Endothelial cell of umbilical vein (primary cell): Measurements from ENCODE around the gene ATOSB. TPM values are rescaled to one million over a fixed set of nuclear protein-coding genes. Genes with fewer than 3 reads are reported as not detected.

Experiments used
- BruUV-seq: library from RNA; stranded (reverse); fragments of 400-500 nt; replicated peaks from 2 replicates; lab custom pipeline; 2021; lab: Mats Ljungman, UMichigan
- CTCF ChIA-PET: fragments of 300-600, 350-600 bp; sonication (Branson Sonifier 250); formaldehyde crosslinking; loops from one replicate; lab custom pipeline; 2021; ENCODE audit warnings: antibody characterized with exemption, inconsistent platforms; lab: Charles Lee
- POLR2A ChIA-PET: fragments of 300-600, 350-600 bp; sonication (Branson Sonifier 250); formaldehyde crosslinking; loops from one replicate; lab custom pipeline; 2021; ENCODE audit warnings: antibody characterized with exemption, inconsistent platforms; lab: Charles Lee
- DNase-seq: peaks from one replicate; pipeline ENCODE4 v3.0.0-alpha.2; 2011; ENCODE audit warnings: low read depth, low spot score
- FAIRE-seq: peaks from 2 replicates; lab custom pipeline; 2011; peaks lifted over from hg19 to GRCh38; lab: Jason Lieb, UNC
- H2AFZ ChIP-seq: 2 replicates; pipeline ENCODE4 v1.6.0; 2012; ENCODE audit warnings: low read depth, low read length, control low read depth, inconsistent platforms
- H3K27ac ChIP-seq: 2 replicates; pipeline ENCODE4 v1.5.1; 2011; ENCODE audit warnings: low read depth, mild to moderate bottlenecking, control low read depth, low read length, moderate library complexity; ENCODE audit not compliant: insufficient read depth
- H3K27me3 ChIP-seq, 2 experiments: 2 replicates each; pipeline versions ENCODE4 v1.6.0 to v1.6.1; 2011; ENCODE audit warnings: low read length in 2 of 2, mixed read lengths in 1 of 2; ENCODE audit not compliant: control insufficient read depth in 2 of 2, insufficient read depth in 2 of 2
- H3K36me3 ChIP-seq, 2 experiments: 2 replicates in 1 of 2; 3 replicates in 1 of 2; pipeline ENCODE4 v1.5.1; 2011; ENCODE audit warnings: low read length in 2 of 2, mild to moderate bottlenecking in 1 of 2, moderate library complexity in 1 of 2; ENCODE audit not compliant: control insufficient read depth in 2 of 2, insufficient read depth in 2 of 2; ENCODE audit errors: extremely low read depth in 1 of 2
- H3K4me1 ChIP-seq: 3 replicates; pipeline ENCODE4 v1.5.1; 2011; ENCODE audit warnings: mild to moderate bottlenecking, low read length; ENCODE audit not compliant: control insufficient read depth, insufficient read depth; ENCODE audit errors: extremely low read depth
- H3K4me2 ChIP-seq: 2 replicates; pipeline ENCODE4 v1.6.1; 2011; ENCODE audit warnings: low read length, control low read depth, mixed read lengths; ENCODE audit not compliant: insufficient read depth
- H3K4me3 ChIP-seq, 3 experiments: fragments of 200-600 bp in 1 of 3; sonication (generic), shearing (Covaris generic) in 1 of 3; replicated peaks in 1 of 3; 2 replicates each; pipeline ENCODE4 v1.5.1; 2011 to 2016; ENCODE audit warnings: control low read depth in 3 of 3, low read length in 3 of 3, mild to moderate bottlenecking in 2 of 3, inconsistent platforms in 1 of 3, low read depth in 1 of 3, moderate library complexity in 1 of 3; ENCODE audit not compliant: insufficient read depth in 1 of 3
- H3K79me2 ChIP-seq: 2 replicates; pipeline ENCODE4 v1.6.0; 2012; ENCODE audit warnings: low read length, inconsistent platforms; ENCODE audit not compliant: control insufficient read depth, insufficient read depth
- H3K9ac ChIP-seq: replicated peaks from 2 replicates; pipeline ENCODE3; 2011; ENCODE audit warnings: low read length, control low read depth; ENCODE audit not compliant: insufficient read depth; ENCODE audit errors: extremely low read depth
- H3K9me1 ChIP-seq: replicated peaks from 3 replicates; pipeline ENCODE4 v1.6.0; 2011; ENCODE audit warnings: mild to moderate bottlenecking, low read length; ENCODE audit not compliant: control insufficient read depth, insufficient read depth; ENCODE audit errors: extremely low read depth
- H3K9me3 ChIP-seq: replicated peaks from 2 replicates; pipeline ENCODE4 v1.5.1; 2012; ENCODE audit warnings: low read length, inconsistent platforms; ENCODE audit not compliant: control insufficient read depth, insufficient read depth
- H4K20me1 ChIP-seq: replicated peaks from 2 replicates; pipeline ENCODE3; 2011; ENCODE audit warnings: mild to moderate bottlenecking, low read length; ENCODE audit not compliant: control insufficient read depth, insufficient read depth; ENCODE audit errors: extremely low read depth
- CTCF ChIP-seq, 2 donors: IDR thresholded peaks; 1 replicate in 1 of 2; 2 replicates in 1 of 2; pipeline ENCODE4 v1.5.1; 2011; ENCODE audit warnings: low read length in 2 of 2, mild to moderate bottlenecking in 2 of 2, moderate library complexity in 2 of 2, control low read depth in 1 of 2, inconsistent platforms in 1 of 2, low read depth in 1 of 2; ENCODE audit not compliant: insufficient read depth in 1 of 2; ENCODE audit errors: extremely low read depth in 1 of 2
- EZH2 ChIP-seq: IDR thresholded peaks from 2 replicates; pipeline ENCODE4 v1.6.1; 2012; ENCODE audit warnings: borderline replicate concordance, low read depth, mild to moderate bottlenecking, moderate library complexity, low read length, inconsistent platforms; ENCODE audit not compliant: severe bottlenecking
- FOS ChIP-seq: IDR thresholded peaks from 2 replicates; pipeline ENCODE4 v1.6.1; 2011; ENCODE audit warnings: mild to moderate bottlenecking, low read length, moderate library complexity, borderline replicate concordance; ENCODE audit not compliant: insufficient read depth
- GATA2 ChIP-seq: IDR thresholded peaks from 2 replicates; pipeline ENCODE4 v1.7.0; 2011; ENCODE audit warnings: low read depth, mild to moderate bottlenecking, moderate library complexity, mixed read lengths, low read length; ENCODE audit not compliant: insufficient read length, insufficient read depth
- JUN ChIP-seq: IDR thresholded peaks from 2 replicates; pipeline ENCODE4 v1.6.1; 2011; ENCODE audit warnings: borderline replicate concordance, low read depth; ENCODE audit not compliant: insufficient read length, insufficient read depth
- MAX ChIP-seq: IDR thresholded peaks from 2 replicates; pipeline ENCODE4 v1.6.1; 2011; ENCODE audit not compliant: insufficient read depth, insufficient read length
- MYC ChIP-seq: IDR thresholded peaks from one replicate; pipeline ENCODE4 v1.6.1; 2011; ENCODE audit warnings: mild to moderate bottlenecking, low read depth, low read length
- POLR2A ChIP-seq: IDR thresholded peaks from 2 replicates; pipeline ENCODE4 v1.6.1; 2012; ENCODE audit warnings: low read depth, mild to moderate bottlenecking, control low read depth, low read length
- POLR2AphosphoS5 ChIP-seq: IDR thresholded peaks from 2 replicates; pipeline ENCODE4 v1.6.1; 2012; ENCODE audit warnings: low read depth, mild to moderate bottlenecking, control low read depth, low read length, moderate library complexity; ENCODE audit not compliant: insufficient read depth
- dilution Hi-C: fragments of 300-500 bp; cut with MboI; formaldehyde crosslinking; loops from one replicate; pipeline ENCODE4 v1.15.0; 2019; ENCODE audit warnings: low sequenced_read_pairs; ENCODE audit not compliant: extremely low pct_ligation_motif_present
- intact Hi-C: fragments of 100-400 bp; cut with micrococcal nuclease; formaldehyde crosslinking; loops from one replicate; pipeline ENCODE4 v1.10.0; 2022
- polyA plus RNA-seq, 4 experiments: library from polyadenylated mRNA; depleted of rRNA in 3 of 4; stranded (reverse) in 3 of 4; unstranded in 1 of 4; fragments of >200 nt; gene quantifications; 2 replicates each; pipeline versions ENCODE4 v1.2.1 to v1.2.3, GENCODE V29; 2011 to 2012; ENCODE audit warnings: missing spikeins in 1 of 4
- total RNA-seq: library from RNA; stranded (reverse); gene quantifications from 2 replicates; pipeline ENCODE4 v1.2.3, GENCODE V29; 2021

ATOSB gene
- total and polyA plus RNA-seq, 2 donors (not counting 3 experiments of a cell fraction or from before 2014, with no cell fraction given) = 34.7 to 58.0 TPM

- ChIA-PET POLR2A (no interaction called here), CTCF (no interaction called here)
- H2AFZ ChIP-seq = no peak overlapping the region
- no peak overlapping the region for H3K9ac ChIP-seq
- H3K4me1 ChIP-seq = no peaks in the 10 kb centered on the region
- H3K4me3 ChIP-seq = no peak overlapping the region
- H4K20me1 ChIP-seq = no peaks in the 10 kb centered on the region
- no peaks in the 10 kb centered on the region for H3K9me1 ChIP-seq
- no peaks in the 10 kb centered on the region for H3K36me3 ChIP-seq
- dilution Hi-C loops (no loop called here), intact Hi-C loops (no loop called here)
- H3K27me3 ChIP-seq = no peaks in the 10 kb centered on the region
- no peak overlapping the region for H3K4me2 ChIP-seq
- H3K9me3 ChIP-seq = no peaks in the 10 kb centered on the region
- TF ChIP-seq MAX (no peak), POLR2A (no peak), GATA2 (no peak), MYC (no peak), FOS (no peak), CTCF (IDR thresholded peaks at IDR 0.05; ENCODE audit: extremely low read depth in 1 of 2, insufficient read depth in 1 of 2, low read depth in 1 of 2, low read length in 2 of 2) (no peak), EZH2 (no peak), POLR2AphosphoS5 (no peak), JUN (no peak)
- no peaks in the 10 kb centered on the region for H3K79me2 ChIP-seq
- FAIRE-seq (no peak), DNase-seq (no peak)
- no TSS peak for BruUV-seq
- no peak overlapping the region for H3K27ac ChIP-seq
Measured at GRCh38 chr9:35142037-35142436, 26.4 kb upstream of the ATOSB start.
